Measurements from ENCODE around the gene PIP5K1C.
A peak's percentile ranks its signal among the peaks of the same experiment; 100 is the strongest.
"Not testable (repeated sequence)": the region's sequence is repeated elsewhere in the genome, so short reads cannot be mapped to it uniquely, and the experiment has no call there.

Gene PIP5K1C

GRCh38 chr19:3661284-3662238 lies 38.7 kb downstream of the PIP5K1C start:
- no peak for DNase-seq (ENCODE audit: low read depth, low spot score)

GRCh38 chr19:3660493-3661219 lies 39.6 kb downstream of the PIP5K1C start:
- DNase-seq (ENCODE audit: low read depth, low spot score) = no peak

- DNase-seq (ENCODE audit: low read depth, low spot score) = no peak
These were observed 40.5 kb downstream of the PIP5K1C start for GRCh38 chr19:3659746-3660112.

- no peak for DNase-seq (ENCODE audit: low read depth, low spot score)
These were observed 41.2 kb downstream of the PIP5K1C start for GRCh38 chr19:3658870-3659745.

GRCh38 chr19:3658004-3658869 lies 42.0 kb downstream of the PIP5K1C start:
- DNase-seq (ENCODE audit: low read depth, low spot score) = no peak

GRCh38 chr19:3657395-3657769 lies 42.9 kb downstream of the PIP5K1C start:
- DNase-seq (ENCODE audit: low read depth, low spot score) = no peak

- no peak for DNase-seq (ENCODE audit: low read depth, low spot score)
These were observed 43.4 kb downstream of the PIP5K1C start for GRCh38 chr19:3656747-3657394.

GRCh38 chr19:3656073-3656746 lies 44.1 kb downstream of the PIP5K1C start:
- DNase-seq (ENCODE audit: low read depth, low spot score) = no peak

GRCh38 chr19:3655402-3656072 lies 44.7 kb downstream of the PIP5K1C start:
- DNase-seq (ENCODE audit: low read depth, low spot score) = peak; percentile 57

- DNase-seq (ENCODE audit: low read depth, low spot score) = no peak
These were observed 46.3 kb downstream of the PIP5K1C start for GRCh38 chr19:3653865-3654513.

- DNase-seq (ENCODE audit: low read depth, low spot score) = no peak
These were observed 47.0 kb downstream of the PIP5K1C start for GRCh38 chr19:3653081-3653795.

- no peak for DNase-seq (ENCODE audit: low read depth, low spot score)
These were observed 47.8 kb downstream of the PIP5K1C start for GRCh38 chr19:3652422-3652821.

GRCh38 chr19:3651684-3652083 lies 48.6 kb downstream of the PIP5K1C start:
- DNase-seq (ENCODE audit: low read depth, low spot score) = no peak

GRCh38 chr19:3649888-3650287 lies 50.4 kb downstream of the PIP5K1C start:
- no peak for DNase-seq (ENCODE audit: low read depth, low spot score)

GRCh38 chr19:3648037-3648905 lies 52.0 kb downstream of the PIP5K1C start:
- DNase-seq (ENCODE audit: low read depth, low spot score) = no peak

GRCh38 chr19:3647102-3647501 lies 53.2 kb downstream of the PIP5K1C start:
- not testable (repeated sequence) for DNase-seq (ENCODE audit: low read depth, low spot score)

Data from smooth muscle cell of the brain vasculature (primary cell).